ENCODE data around the gene C9. TPM values are rescaled to one million over a fixed set of nuclear protein-coding genes. Genes with fewer than 3 reads are reported as not detected.

Gene C9
- total and polyA plus RNA-seq, 2 experiments from 2014 or later, result not detected

DNA sequence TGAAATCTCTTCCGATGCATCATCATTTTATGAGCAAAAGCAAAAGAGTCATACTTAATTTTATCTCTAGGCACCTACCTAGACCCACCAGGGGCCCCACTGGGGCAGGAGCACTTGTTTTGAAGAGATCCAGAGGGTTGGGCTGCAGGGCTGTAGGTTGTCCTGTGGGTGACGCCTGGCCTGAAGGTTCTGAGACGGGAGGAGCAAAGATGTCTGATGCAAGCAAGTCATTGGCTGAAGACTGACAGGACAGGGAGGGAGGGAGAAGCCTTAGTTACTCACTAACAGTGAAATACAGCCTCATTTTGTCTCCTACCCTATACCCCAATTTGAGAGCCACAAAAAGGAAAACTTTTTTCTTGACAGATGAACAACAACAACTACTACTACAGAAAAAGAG lies 17.1 kb upstream of the C9 start:
- Histone ChIP-seq H3F3A (replicated peaks; ENCODE audit: low read depth) (no peaks in the 10 kb centered on the region), H3K27ac (ENCODE audit: low read depth) (no peak overlapping the region), H3K27me3 (ENCODE audit: insufficient read depth) (no peaks in the 10 kb centered on the region), H3K4me3 (no peak overlapping the region), H3K4me2 (no peak overlapping the region), H4K20me1 (replicated peaks; ENCODE audit: insufficient read depth) (no peaks in the 10 kb centered on the region), H3K4me1 (ENCODE audit: insufficient read depth) (no peaks in the 10 kb centered on the region), H3K79me2 (replicated peaks; ENCODE audit: insufficient read depth) (no peaks in the 10 kb centered on the region), H3K9me2 (ENCODE audit: insufficient read depth) (no peaks in the 10 kb centered on the region; the same call in 1 of the 2 replicates), H3K36me3 (ENCODE audit: insufficient read depth) (no peaks in the 10 kb centered on the region), H2AFZ (no peak overlapping the region)
- Mint-ChIP-seq H3K9me3 (no peaks in the 10 kb centered on the region), H3K36me3 (ENCODE audit: low read depth) (peaks cover 2% of the 10 kb centered on the region; the same call in 1 of the 3 replicates), H3K4me3 (no peak overlapping the region), H3K27ac (no peak overlapping the region), H3K4me1 (peaks cover 3% of the 10 kb centered on the region; the same call in 2 of the 3 replicates), H3K27me3 (ENCODE audit: insufficient read depth, low read depth, poor library complexity) (peaks cover 2% of the 10 kb centered on the region)
- TF ChIP-seq ZNF462 (CRISPR knock-in tag; IDR thresholded peaks at IDR 0.05) (no peak), STAT1 (IDR thresholded peaks at IDR 0.05; ENCODE audit: unreplicated experiment) (no peak), CREB1 (CRISPR knock-in tag; IDR thresholded peaks at IDR 0.05; ENCODE audit: low read depth) (no peak), EZH2 (IDR thresholded peaks at IDR 0.05; ENCODE audit: low read depth, unreplicated experiment) (no peak), POLR2AphosphoS5 (IDR thresholded peaks at IDR 0.05; ENCODE audit: low read depth) (no peak), ETS1 (IDR thresholded peaks at IDR 0.05) (no peak), REST (IDR thresholded peaks at IDR 0.05; ENCODE audit: unreplicated experiment) (no peak), NANOG (IDR thresholded peaks at IDR 0.05; ENCODE audit: borderline replicate concordance) (no peak), ZNF114 (CRISPR knock-in tag; IDR thresholded peaks at IDR 0.05) (no peak), JUNB (IDR thresholded peaks at IDR 0.05; ENCODE audit: unreplicated experiment) (no peak), ZNF331 (CRISPR knock-in tag; IDR thresholded peaks at IDR 0.05; ENCODE audit: low read depth) (no peak), CTCF (conservative IDR thresholded peaks at IDR 0.05; ENCODE audit: low read depth in 2 of 2) (no peak), EZH2phosphoT487 (IDR thresholded peaks at IDR 0.05; ENCODE audit: unreplicated experiment) (no peak)
- peak; percentile 37 for ATAC-seq
- DNase-seq (ENCODE audit: low spot score), result no peak

All from GM23338 (cell line).